Smooth muscle cell (in vitro differentiated cells): ENCODE measurements around the gene MAP3K9. TPM values are rescaled to one million over a fixed set of nuclear protein-coding genes. Genes with fewer than 3 reads are reported as not detected.

ENCODE experiments used
- DNase-seq: peaks from one replicate; lab custom pipeline; 2025; ENCODE audit not compliant: unreplicated experiment; lab: John Stamatoyannopoulos, UW
- H2AFZ ChIP-seq: fragments of 200-600 bp; sonication (generic); 2 replicates; pipeline ENCODE4 v1.6.0; 2016; ENCODE audit warnings: antibody characterized with exemption, low read depth, mild to moderate bottlenecking
- H3F3A ChIP-seq: fragments of 200-600 bp; sonication (generic); 2 replicates; pipeline ENCODE4 v1.6.0; 2017; ENCODE audit warnings: antibody characterized with exemption, low read depth
- H3K27ac ChIP-seq: fragments of 200-600 bp; sonication (generic); 2 replicates; pipeline ENCODE4 v1.5.1; 2016; ENCODE audit warnings: low read depth, mild to moderate bottlenecking
- H3K27me3 ChIP-seq: fragments of 200-600 bp; sonication (generic); 2 replicates; pipeline ENCODE4 v1.6.1; 2016; ENCODE audit warnings: low read depth, mild to moderate bottlenecking
- H3K36me3 ChIP-seq: fragments of 200-600 bp; sonication (generic); 2 replicates; pipeline ENCODE4 v1.5.1; 2016; ENCODE audit warnings: low read depth
- H3K4me1 ChIP-seq: fragments of 200-600 bp; sonication (generic); 2 replicates; pipeline ENCODE4 v1.5.1; 2016; ENCODE audit warnings: low read depth
- H3K4me2 ChIP-seq: fragments of 200-600 bp; sonication (generic); 2 replicates; pipeline ENCODE4 v1.6.0; 2016; ENCODE audit warnings: mild to moderate bottlenecking
- H3K4me3 ChIP-seq: fragments of 200-600 bp; sonication (generic); 2 replicates; pipeline ENCODE4 v1.5.1; 2016; ENCODE audit warnings: mild to moderate bottlenecking
- H3K79me2 ChIP-seq: fragments of 200-600 bp; sonication (generic); 2 replicates; pipeline ENCODE4 v1.6.0; 2016; ENCODE audit warnings: low read depth, mild to moderate bottlenecking
- H3K9ac ChIP-seq: fragments of 200-600 bp; sonication (generic); 2 replicates; pipeline ENCODE4 v1.6.0; 2016; ENCODE audit warnings: low read depth
- H3K9me3 ChIP-seq: fragments of 200-600 bp; sonication (generic); replicated peaks from 2 replicates; pipeline ENCODE4 v1.5.1; 2016; ENCODE audit warnings: low read depth
- H4K20me1 ChIP-seq: fragments of 200-600 bp; sonication (generic); 2 replicates; pipeline ENCODE4 v1.6.0; 2016; ENCODE audit warnings: low read depth
- CTCF ChIP-seq: fragments of 200-600 bp; sonication (generic); IDR thresholded peaks from 2 replicates; pipeline ENCODE4 v1.5.1; 2017; ENCODE audit warnings: borderline replicate concordance, mild to moderate bottlenecking, antibody characterized with exemption; ENCODE audit not compliant: insufficient read depth, poor library complexity, severe bottlenecking
- WGBS: methylation state at CpG from one replicate; pipeline ENCODE4 v1.1.7; 2016; ENCODE audit warnings: low lambda C conversion rate; 5-methylcytosine and 5-hydroxymethylcytosine counted together
- polyA plus RNA-seq: library from polyadenylated mRNA; unstranded; fragments of >200 nt; fragmentation: Nextera tagmentation; extraction: Ambion mirVana; gene quantifications from 2 replicates; pipeline ENCODE4 v1.2.1, GENCODE V29; 2016
- total RNA-seq: library from RNA; depleted of rRNA; stranded (reverse); fragments of >200 nt; gene quantifications from 2 replicates; pipeline ENCODE4 v1.2.3, GENCODE V29; 2014

Gene MAP3K9
- total and polyA plus RNA-seq, 2 experiments from 2014 or later = 0.22 to 2.4 TPM

GRCh38 chr14:70792939-70793338 lies 16.4 kb downstream of the MAP3K9 start:
- H3K9ac ChIP-seq = no peak overlapping the region
- no peak for TF ChIP-seq CTCF
- peaks cover 6% of the 10 kb centered on the region for H4K20me1 ChIP-seq
- H3K36me3 ChIP-seq = no peaks in the 10 kb centered on the region
- H3K79me2 ChIP-seq = no peaks in the 10 kb centered on the region
- no peaks in the 10 kb centered on the region for H3F3A ChIP-seq
- no peak overlapping the region for H2AFZ ChIP-seq
- H3K27ac ChIP-seq = no peak overlapping the region
- WGBS = 82% methylated on average over 9 of the region's 9 CpGs
- H3K27me3 ChIP-seq = no peaks in the 10 kb centered on the region
- no peaks in the 10 kb centered on the region for H3K9me3 ChIP-seq
- no peak overlapping the region for H3K4me3 ChIP-seq
- no peak overlapping the region for H3K4me2 ChIP-seq
- DNase-seq = no peak
- H3K4me1 ChIP-seq = no peaks in the 10 kb centered on the region

GRCh38 chr14:70791971-70792370 lies 17.3 kb downstream of the MAP3K9 start:
- Histone ChIP-seq H3K4me1 (no peaks in the 10 kb centered on the region), H3K27me3 (no peaks in the 10 kb centered on the region), H3K9me3 (no peaks in the 10 kb centered on the region), H4K20me1 (peaks cover 6% of the 10 kb centered on the region), H3K9ac (no peak overlapping the region), H3K4me3 (no peak overlapping the region), H3K36me3 (no peaks in the 10 kb centered on the region), H3K79me2 (no peaks in the 10 kb centered on the region), H2AFZ (no peak overlapping the region), H3F3A (no peaks in the 10 kb centered on the region), H3K4me2 (no peak overlapping the region), H3K27ac (no peak overlapping the region)
- no peak for DNase-seq
- WGBS = 93% methylated on average over 7 of the region's 7 CpGs
- TF ChIP-seq CTCF = no peak

DNA sequence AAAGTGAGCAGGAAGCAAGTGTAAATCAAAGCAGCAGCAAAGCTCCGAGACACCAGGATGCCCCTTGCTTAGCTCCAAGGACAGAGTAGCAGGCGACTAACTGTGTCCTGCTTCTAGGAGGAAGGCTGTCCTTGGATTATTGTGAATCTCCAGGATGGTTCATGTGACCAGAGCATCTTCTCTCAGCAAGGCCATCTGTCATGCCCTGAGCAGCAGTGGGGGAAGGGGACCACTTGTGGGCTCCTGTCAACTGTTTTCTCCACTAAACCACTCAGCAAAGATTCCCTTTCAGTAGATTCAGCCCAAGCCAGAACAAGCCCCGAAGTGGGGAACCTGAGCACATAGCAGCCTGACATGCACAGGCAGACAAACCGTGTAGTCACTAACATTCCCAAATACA lies 19.4 kb downstream of the MAP3K9 start:
- no peak overlapping the region for H3K4me3 ChIP-seq
- no peak overlapping the region for H3K9ac ChIP-seq
- H3K36me3 ChIP-seq = no peaks in the 10 kb centered on the region
- no peak overlapping the region for H3K27ac ChIP-seq
- peaks cover 6% of the 10 kb centered on the region for H4K20me1 ChIP-seq
- H3K4me2 ChIP-seq = no peak overlapping the region
- DNase-seq = no peak
- H3F3A ChIP-seq = no peaks in the 10 kb centered on the region
- no peaks in the 10 kb centered on the region for H3K9me3 ChIP-seq
- H3K27me3 ChIP-seq = no peaks in the 10 kb centered on the region
- H2AFZ ChIP-seq = no peak overlapping the region
- no peaks in the 10 kb centered on the region for H3K4me1 ChIP-seq
- WGBS = 94% methylated on average over 4 of the region's 4 CpGs
- no peaks in the 10 kb centered on the region for H3K79me2 ChIP-seq
- no peak for TF ChIP-seq CTCF

- Histone ChIP-seq H3K4me2 (no peak overlapping the region), H2AFZ (no peak overlapping the region), H3K36me3 (no peaks in the 10 kb centered on the region), H3K79me2 (no peaks in the 10 kb centered on the region), H3K9me3 (no peaks in the 10 kb centered on the region), H4K20me1 (peaks cover 6% of the 10 kb centered on the region), H3K27ac (no peak overlapping the region), H3K4me1 (no peaks in the 10 kb centered on the region), H3K27me3 (no peaks in the 10 kb centered on the region), H3K9ac (no peak overlapping the region), H3K4me3 (no peak overlapping the region), H3F3A (no peaks in the 10 kb centered on the region)
- no peak for DNase-seq
- TF ChIP-seq CTCF = no peak
- WGBS = 89% methylated on average over 4 of the region's 4 CpGs
Measured at GRCh38 chr14:70789361-70789760, 20.0 kb downstream of the MAP3K9 start.
